ENCODE results near the gene MAGEA3. TPM values are rescaled to one million over a fixed set of nuclear protein-coding genes. Genes with fewer than 3 reads are reported as not detected.
"Not testable (repeated sequence)": the region's sequence is repeated elsewhere in the genome, so short reads cannot be mapped to it uniquely, and the experiment has no call there.

The MAGEA3 gene
- total and polyA plus RNA-seq, 8 donors = not detected

DNA sequence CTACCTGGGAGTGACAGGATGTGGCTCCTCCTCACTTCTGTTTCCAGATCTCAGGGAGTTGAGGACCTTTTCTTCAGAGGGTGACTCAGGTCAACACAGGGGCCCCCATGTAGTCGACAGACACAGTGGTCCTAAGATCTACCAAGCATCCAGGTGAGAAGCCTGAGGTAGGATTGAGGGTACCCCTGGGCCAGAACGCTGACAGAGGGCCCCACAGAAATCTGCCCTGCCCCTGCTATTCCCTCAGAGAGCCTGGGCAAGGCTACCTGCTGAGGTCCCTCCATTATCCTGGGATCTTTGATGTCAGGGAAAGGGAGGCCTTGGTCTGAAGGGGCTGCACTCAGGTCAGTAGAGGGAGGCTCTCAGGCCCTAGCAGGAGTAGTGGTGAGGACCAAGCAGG, 36.5 kb downstream of the MAGEA3 start:
- H3K9me3 ChIP-seq = no peaks in the 10 kb centered on the region
- no peak overlapping the region for H3K27ac ChIP-seq
- no peaks in the 10 kb centered on the region for H3K27me3 ChIP-seq
- H3K4me1 ChIP-seq = no peaks in the 10 kb centered on the region
- no peak overlapping the region for H3K4me3 ChIP-seq
- WGBS, 5 donors = 52 to 89% (median 75%) methylated on average over 1 to 2 of the region's 2 CpGs
- no peak for DNase-seq
- TF ChIP-seq POLR2AphosphoS5 (IDR thresholded peaks at IDR 0.05) (no peak), EP300 (IDR thresholded peaks at IDR 0.05) (no peak), POLR2A (IDR thresholded peaks at IDR 0.05) (no peak)
- TF ChIP-seq, protein P1, sequence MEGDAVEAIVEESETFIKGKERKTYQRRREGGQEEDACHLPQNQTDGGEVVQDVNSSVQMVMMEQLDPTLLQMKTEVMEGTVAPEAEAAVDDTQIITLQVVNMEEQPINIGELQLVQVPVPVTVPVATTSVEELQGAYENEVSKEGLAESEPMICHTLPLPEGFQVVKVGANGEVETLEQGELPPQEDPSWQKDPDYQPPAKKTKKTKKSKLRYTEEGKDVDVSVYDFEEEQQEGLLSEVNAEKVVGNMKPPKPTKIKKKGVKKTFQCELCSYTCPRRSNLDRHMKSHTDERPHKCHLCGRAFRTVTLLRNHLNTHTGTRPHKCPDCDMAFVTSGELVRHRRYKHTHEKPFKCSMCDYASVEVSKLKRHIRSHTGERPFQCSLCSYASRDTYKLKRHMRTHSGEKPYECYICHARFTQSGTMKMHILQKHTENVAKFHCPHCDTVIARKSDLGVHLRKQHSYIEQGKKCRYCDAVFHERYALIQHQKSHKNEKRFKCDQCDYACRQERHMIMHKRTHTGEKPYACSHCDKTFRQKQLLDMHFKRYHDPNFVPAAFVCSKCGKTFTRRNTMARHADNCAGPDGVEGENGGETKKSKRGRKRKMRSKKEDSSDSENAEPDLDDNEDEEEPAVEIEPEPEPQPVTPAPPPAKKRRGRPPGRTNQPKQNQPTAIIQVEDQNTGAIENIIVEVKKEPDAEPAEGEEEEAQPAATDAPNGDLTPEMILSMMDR (IDR thresholded peaks at IDR 0.05) = no peak
- H3K36me3 ChIP-seq = no peaks in the 10 kb centered on the region
- intact Hi-C loops (cut with DNase I; ENCODE audit: low total_unique reads) = no loop called here

DNA sequence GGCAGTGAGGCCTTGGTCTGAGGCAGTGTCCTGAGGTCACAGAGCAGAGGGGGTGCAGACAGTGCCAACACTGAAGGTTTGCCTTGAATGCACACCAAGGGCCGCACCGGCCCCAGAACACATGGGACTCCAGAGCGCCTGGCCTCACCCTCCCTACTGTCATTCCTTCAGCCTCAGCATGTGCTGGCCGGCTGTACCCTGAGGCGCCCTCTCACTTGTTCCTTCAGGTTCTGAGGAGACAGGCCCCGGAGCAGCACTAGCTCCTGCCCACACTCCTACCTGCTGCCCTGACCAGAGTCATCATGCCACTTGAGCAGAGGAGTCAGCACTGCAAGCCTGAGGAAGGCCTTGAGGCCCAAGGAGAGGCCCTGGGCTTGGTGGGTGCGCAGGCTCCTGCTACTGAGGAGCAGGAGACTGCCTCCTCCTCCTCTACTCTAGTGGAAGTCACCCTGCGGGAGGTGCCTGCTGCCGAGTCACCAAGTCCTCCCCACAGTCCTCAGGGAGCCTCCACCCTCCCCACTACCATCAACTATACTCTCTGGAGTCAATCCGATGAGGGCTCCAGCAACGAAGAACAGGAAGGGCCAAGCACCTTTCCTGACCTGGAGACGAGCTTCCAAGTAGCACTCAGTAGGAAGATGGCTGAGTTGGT, 37.4 kb downstream of the MAGEA3 start:
- no peak for DNase-seq
- Histone ChIP-seq H3K27ac (no peak overlapping the region), H3K36me3 (no peaks in the 10 kb centered on the region), H3K27me3 (no peaks in the 10 kb centered on the region), H3K4me3 (no peak overlapping the region), H3K9me3 (no peaks in the 10 kb centered on the region), H3K4me1 (no peaks in the 10 kb centered on the region)
- intact Hi-C loops (cut with DNase I; ENCODE audit: low total_unique reads) = no loop called here
- TF ChIP-seq EP300 (IDR thresholded peaks at IDR 0.05) (no peak), POLR2A (IDR thresholded peaks at IDR 0.05) (no peak), POLR2AphosphoS5 (IDR thresholded peaks at IDR 0.05) (no peak)
- TF ChIP-seq, protein P1 (IDR thresholded peaks at IDR 0.05) = no peak
- 60 to 96% (median 91%) methylated on average over 1 to 12 of the region's 12 CpGs for WGBS, 5 donors

DNA sequence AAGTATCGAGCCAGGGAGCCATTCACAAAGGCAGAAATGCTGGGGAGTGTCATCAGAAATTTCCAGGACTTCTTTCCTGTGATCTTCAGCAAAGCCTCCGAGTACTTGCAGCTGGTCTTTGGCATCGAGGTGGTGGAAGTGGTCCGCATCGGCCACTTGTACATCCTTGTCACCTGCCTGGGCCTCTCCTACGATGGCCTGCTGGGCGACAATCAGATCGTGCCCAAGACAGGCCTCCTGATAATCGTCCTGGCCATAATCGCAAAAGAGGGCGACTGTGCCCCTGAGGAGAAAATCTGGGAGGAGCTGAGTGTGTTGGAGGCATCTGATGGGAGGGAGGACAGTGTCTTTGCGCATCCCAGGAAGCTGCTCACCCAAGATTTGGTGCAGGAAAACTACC, 37.9 kb downstream of the MAGEA3 start:
- not testable (repeated sequence) for DNase-seq
- WGBS, 5 donors = 79 to 93% (median 87%) methylated on average over 9 to 12 of the region's 12 CpGs

DNA sequence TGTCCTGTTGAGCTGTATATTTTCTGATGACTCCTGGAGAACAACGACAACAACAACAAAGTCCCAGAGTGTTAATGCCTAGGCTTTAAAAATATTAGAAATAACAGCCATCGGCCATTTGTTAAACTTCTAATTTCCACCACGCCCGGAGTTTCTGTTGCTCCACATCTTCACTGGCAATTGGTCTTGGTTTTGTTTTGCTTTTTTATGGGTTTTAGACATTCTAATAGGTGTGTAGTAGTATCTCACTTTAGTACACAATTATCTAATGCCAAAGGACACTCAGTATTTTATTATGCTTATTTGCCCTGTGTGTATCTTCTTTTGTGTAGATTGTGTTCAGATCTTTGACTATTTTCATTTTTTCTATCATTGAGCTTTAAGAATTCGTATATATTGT, 40.0 kb downstream of the MAGEA3 start:
- no peak for DNase-seq
- H3K4me3 ChIP-seq = no peak overlapping the region
- no peaks in the 10 kb centered on the region for H3K27me3 ChIP-seq
- H3K4me1 ChIP-seq = no peaks in the 10 kb centered on the region
- H3K27ac ChIP-seq = no peak overlapping the region
- H3K9me3 ChIP-seq = no peaks in the 10 kb centered on the region
- TF ChIP-seq, protein P1 (IDR thresholded peaks at IDR 0.05) = no peak
- TF ChIP-seq POLR2A (IDR thresholded peaks at IDR 0.05) (no peak), EP300 (IDR thresholded peaks at IDR 0.05) (no peak), POLR2AphosphoS5 (IDR thresholded peaks at IDR 0.05) (no peak)
- no peaks in the 10 kb centered on the region for H3K36me3 ChIP-seq
- intact Hi-C loops (cut with DNase I; ENCODE audit: low total_unique reads) = no loop called here
- WGBS, 5 donors = 76 to 90% (median 81%) methylated on average over 5 of the region's 5 CpGs

More for the DNA sequence above, 37.9 kb downstream of the MAGEA3 start:
- H3K27ac ChIP-seq; intact Hi-C loops (cut with DNase I; ENCODE audit: low total_unique reads); H3K36me3 ChIP-seq; H3K4me1 ChIP-seq; H3K9me3 ChIP-seq; H3K4me3 ChIP-seq; H3K27me3 ChIP-seq: not testable (repeated sequence)

Other genes with a start within 250 kb of the MAGEA3 start
- gene GABRA3, start 247.5 kb upstream of the MAGEA3 start, total RNA-seq = not detected
- gene GABRA3, start 247.5 kb upstream of the MAGEA3 start, polyA plus RNA-seq = not detected
- under 1 TPM in 1 of 5 donors, not detected in 4; 0.18 TPM for gene GABRQ, start 60.9 kb upstream of the MAGEA3 start, total RNA-seq
- under 1 TPM in 1 of 3 donors, not detected in 2; 0.05 TPM for gene GABRQ, start 60.9 kb upstream of the MAGEA3 start, polyA plus RNA-seq
- not detected for gene CSAG2, start 10.5 kb downstream of the MAGEA3 start, total RNA-seq
- not detected for gene CSAG2, start 10.5 kb downstream of the MAGEA3 start, polyA plus RNA-seq
- gene MAGEA2B, start 15.8 kb downstream of the MAGEA3 start, total RNA-seq = not detected
- gene MAGEA2B, start 15.8 kb downstream of the MAGEA3 start, polyA plus RNA-seq = not detected
- gene CSAG1, start 34.9 kb downstream of the MAGEA3 start, total RNA-seq = not detected
- gene CSAG1, start 34.9 kb downstream of the MAGEA3 start, polyA plus RNA-seq = not detected
- not detected for gene MAGEA12, start 35.0 kb downstream of the MAGEA3 start, total RNA-seq
- gene MAGEA12, start 35.0 kb downstream of the MAGEA3 start, polyA plus RNA-seq = not detected
- gene MAGEA2, start 55.0 kb downstream of the MAGEA3 start, total RNA-seq = not detected
- gene MAGEA2, start 55.0 kb downstream of the MAGEA3 start, polyA plus RNA-seq = not detected
- not detected for gene CSAG3, start 60.4 kb downstream of the MAGEA3 start, total RNA-seq
- gene CSAG3, start 60.4 kb downstream of the MAGEA3 start, polyA plus RNA-seq = not detected
- gene MAGEA6, start 70.9 kb downstream of the MAGEA3 start, total RNA-seq = not detected
- not detected for gene MAGEA6, start 70.9 kb downstream of the MAGEA3 start, polyA plus RNA-seq
- gene CETN2, start 132.0 kb downstream of the MAGEA3 start, total RNA-seq = 10 to 100 TPM in 4 of 5 donors, 1 to 10 TPM in 1; 10.0 to 45.5 (median 29.0) TPM
- 10 to 100 TPM; 29.0 to 33.1 (median 32.4) TPM for gene CETN2, start 132.0 kb downstream of the MAGEA3 start, polyA plus RNA-seq
- 10 to 100 TPM in 1 of 5 donors, 1 to 10 TPM in 2, under 1 TPM in 2; 0.58 to 45.5 (median 6.8) TPM for gene NSDHL, start 132.3 kb downstream of the MAGEA3 start, total RNA-seq
- gene NSDHL, start 132.3 kb downstream of the MAGEA3 start, polyA plus RNA-seq = 10 to 100 TPM in 2 of 3 donors, 1 to 10 TPM in 1; 9.5 to 28.3 (median 15.6) TPM
- 1 to 10 TPM; 1.2 to 6.5 (median 4.5) TPM for gene ZNF185, start 199.3 kb downstream of the MAGEA3 start, total RNA-seq
- gene ZNF185, start 199.3 kb downstream of the MAGEA3 start, polyA plus RNA-seq = 10 to 100 TPM in 1 of 3 donors, 1 to 10 TPM in 2; 4.4 to 48.2 (median 4.6) TPM